A549 (cell line): ENCODE results near the gene SERINC5.

ENCODE experiments used
- CHD2 ChIP-seq: fragments of 150-350 bp; IDR thresholded peaks from 2 replicates; pipeline ENCODE4 v1.6.1; 2014; ENCODE audit warnings: low read length; ENCODE audit not compliant: partially characterized antibody
- CTCF ChIP-seq: fragments of >200 bp; sonication (Bioruptor Twin); formaldehyde crosslinking; IDR thresholded peaks from 3 replicates; pipeline ENCODE4 v1.5.1; 2016
- EP300 ChIP-seq, 2 experiments: fragments of >200 bp; sonication (Bioruptor Twin); formaldehyde crosslinking; IDR thresholded peaks; 2 replicates in 1 of 2; 3 replicates in 1 of 2; pipeline ENCODE4 v1.6.1; 2016 to 2017
- JUNB ChIP-seq: fragments of >200 bp; sonication (Bioruptor Twin); formaldehyde crosslinking; IDR thresholded peaks from 2 replicates; pipeline ENCODE4 v1.6.1; 2016
- POLR2A ChIP-seq: IDR thresholded peaks from 2 replicates; pipeline ENCODE4 v1.6.1; 2012; ENCODE audit warnings: mild to moderate bottlenecking, low read length

GRCh38 chr5:80246995-80247729 lies 8.7 kb downstream of the SERINC5 start:
- no peak for TF ChIP-seq CTCF
- TF ChIP-seq CHD2 = no peak
- no peak for TF ChIP-seq JUNB
- no peak for TF ChIP-seq EP300 (IDR thresholded peaks at IDR 0.05)
- no peak for TF ChIP-seq POLR2A
